GM21529 (cell line): ENCODE results near the gene MRPS15.
"Not testable (repeated sequence)": the region's sequence is repeated elsewhere in the genome, so short reads cannot be mapped to it uniquely, and the experiment has no call there.

Experiments
- ATAC-seq: cut with Tn5 transposase; IDR thresholded peaks from one replicate; pipeline ENCODE4 v1.9.1; 2021; ENCODE audit not compliant: unreplicated experiment

The MRPS15 gene

DNA sequence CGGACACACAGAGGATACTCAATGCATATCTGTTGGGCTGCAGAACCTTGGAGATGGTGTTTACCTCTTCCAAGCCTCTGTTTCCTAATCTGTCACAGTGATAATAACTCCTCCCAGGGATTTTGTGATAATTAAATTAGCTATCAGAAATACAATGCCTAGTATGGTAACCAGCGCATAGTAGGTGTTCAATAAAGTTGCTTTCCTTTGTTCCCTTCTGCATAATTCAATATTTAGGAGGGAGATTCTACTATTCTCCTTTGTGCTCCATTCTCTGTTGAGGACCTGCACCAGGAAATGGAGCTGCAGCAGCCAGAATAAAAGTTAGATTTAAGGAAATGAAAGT lies 21.9 kb upstream of the MRPS15 start:
- ATAC-seq: no peak

- ATAC-seq: no peak
Observed at GRCh38 chr1:36484099-36484498, 19.9 kb upstream of the MRPS15 start.

GRCh38 chr1:36482724-36483388 lies 18.7 kb upstream of the MRPS15 start, which contains the start of gene CSF3R:
Gene CSF3R, minus strand, starts transcription at chr1:36482913. Its CDS starts 3,417 bp downstream, at chr1:36479496.
- ATAC-seq: no peak

DNA sequence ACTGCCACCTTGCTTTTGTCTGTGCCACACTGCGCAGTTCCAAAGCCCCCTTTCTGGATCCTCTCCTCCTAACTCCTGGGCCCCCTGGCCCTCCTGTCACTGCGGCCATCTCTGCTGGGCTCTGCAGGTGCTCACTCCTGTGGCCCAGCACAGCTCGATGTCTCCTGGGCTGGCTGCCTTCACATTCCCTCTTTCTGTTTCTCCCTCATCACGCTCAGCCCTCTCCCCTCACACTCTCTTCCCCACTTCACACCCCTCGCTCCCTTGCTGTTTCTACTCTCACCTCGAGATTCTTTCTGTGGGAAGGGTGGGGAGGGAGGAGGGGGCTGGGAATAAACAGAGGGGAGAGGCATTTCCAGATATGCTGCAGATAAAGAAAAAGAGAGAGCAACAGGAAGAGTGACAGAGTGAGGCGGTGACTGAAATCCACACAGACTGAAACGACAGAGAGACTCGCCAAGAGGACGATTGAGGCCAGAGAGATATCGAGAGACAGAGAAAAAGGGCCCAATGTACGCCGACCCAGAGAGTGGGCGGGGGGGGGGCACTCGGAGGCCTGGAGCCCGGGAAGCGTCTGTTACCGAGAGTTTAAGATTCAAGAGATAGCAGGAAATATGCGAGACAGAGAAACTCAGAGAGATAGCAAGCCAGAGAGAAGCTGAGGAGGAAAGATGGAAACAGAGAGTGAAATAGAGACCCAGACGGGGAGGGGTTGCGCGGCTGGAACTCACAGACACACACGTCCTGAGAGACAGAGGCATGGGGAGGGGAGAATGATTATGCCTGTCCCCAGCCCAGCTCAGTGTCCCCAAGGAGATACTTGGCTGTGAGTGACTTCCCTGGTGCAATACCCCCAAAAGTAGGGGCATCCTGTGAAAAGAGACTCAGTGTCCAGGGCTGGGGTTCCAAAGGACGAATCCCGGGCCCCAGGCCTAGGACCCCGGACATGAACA lies 17.9 kb upstream of the MRPS15 start:
- ATAC-seq: no peak

DNA sequence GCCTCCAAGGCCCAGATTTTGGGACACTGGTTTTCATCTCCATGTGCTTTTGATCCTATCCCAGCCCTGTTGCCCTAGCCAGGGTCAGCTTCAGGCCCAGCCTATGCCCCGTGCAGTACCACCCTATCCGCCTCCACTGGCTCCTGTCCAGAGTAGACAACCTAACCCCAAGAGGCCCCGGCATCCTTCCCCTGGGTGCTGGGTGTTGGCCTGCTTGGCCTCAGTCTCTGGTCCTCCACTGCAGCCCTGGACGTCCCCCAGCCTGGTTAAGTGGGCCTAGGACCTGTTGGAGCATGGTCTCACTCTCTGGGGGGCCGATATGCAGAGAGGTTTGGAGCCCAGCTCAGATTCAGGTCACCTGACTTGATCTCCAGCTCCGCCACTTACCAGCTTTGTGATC lies 16.9 kb upstream of the MRPS15 start:
- no peak for ATAC-seq

DNA sequence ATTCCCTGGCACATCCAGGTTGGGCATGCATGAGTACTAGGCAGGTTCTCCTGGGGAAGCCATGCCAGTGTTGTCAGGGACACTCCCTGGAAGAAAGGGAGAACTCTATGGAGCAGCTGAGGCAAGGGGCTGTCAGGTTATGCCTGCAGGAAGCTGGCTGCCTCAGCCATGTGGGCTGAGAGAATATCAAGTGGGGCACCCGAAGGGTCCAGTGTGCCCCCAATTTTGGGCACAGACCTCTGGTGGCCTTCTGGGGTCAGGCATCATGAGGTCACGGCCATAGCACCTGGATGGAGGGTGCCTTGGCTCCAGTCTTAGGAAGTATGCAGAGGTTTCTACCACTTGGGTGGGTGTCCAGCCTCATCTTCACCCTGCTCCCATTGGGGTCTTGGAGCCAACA lies 16.0 kb upstream of the MRPS15 start:
- no peak for ATAC-seq

DNA sequence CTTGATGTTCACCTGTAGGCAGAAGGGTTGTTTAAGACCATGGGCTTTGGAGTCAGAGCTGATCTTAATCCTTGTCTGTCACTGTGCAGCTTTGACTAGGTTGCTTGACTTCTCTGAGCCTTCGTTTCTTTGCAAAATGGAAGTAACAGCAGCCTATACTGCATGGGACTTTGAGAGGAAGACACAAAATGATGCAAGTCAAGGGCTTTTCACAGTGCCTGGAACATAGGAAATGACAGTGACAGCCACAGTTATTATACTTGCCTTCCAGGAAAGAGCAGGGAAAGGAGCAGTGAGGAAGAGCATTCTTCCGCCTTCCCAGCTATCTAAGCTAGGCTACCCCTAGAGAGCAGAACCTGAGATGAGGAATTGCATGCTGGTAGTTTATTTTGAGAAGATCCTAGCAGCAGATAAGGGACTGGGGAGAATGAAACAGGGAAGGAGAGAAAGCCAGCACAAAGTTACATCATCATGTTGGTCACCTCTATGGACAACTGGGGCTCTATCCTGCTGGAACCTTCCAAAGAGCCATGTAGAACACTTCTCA lies 15.4 kb upstream of the MRPS15 start:
- ATAC-seq: no peak

DNA sequence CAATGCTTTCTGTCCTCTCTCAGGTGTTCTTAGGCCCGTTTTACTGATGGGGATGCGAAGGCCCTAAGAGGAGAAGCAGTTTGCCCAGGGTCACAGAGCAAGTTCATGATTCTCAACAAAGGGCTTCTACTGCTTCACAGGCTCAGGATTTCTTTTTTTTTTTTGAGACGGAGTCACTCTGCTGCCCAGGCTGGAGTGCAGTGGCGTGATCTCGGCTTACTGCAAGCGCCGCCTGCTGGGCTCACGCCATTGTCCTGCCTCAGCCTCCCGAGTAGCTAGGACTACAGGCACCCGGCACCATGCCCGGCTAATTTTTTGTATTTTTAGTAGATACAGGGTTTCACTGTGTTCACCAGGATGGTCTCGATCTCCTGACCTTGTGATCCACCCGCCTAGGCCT lies 13.4 kb upstream of the MRPS15 start:
- ATAC-seq: not testable (repeated sequence)

GRCh38 chr1:36476945-36477344 lies 12.8 kb upstream of the MRPS15 start:
- no peak for ATAC-seq

- ATAC-seq: no peak
Observed at GRCh38 chr1:36475910-36476604, 11.9 kb upstream of the MRPS15 start.

DNA sequence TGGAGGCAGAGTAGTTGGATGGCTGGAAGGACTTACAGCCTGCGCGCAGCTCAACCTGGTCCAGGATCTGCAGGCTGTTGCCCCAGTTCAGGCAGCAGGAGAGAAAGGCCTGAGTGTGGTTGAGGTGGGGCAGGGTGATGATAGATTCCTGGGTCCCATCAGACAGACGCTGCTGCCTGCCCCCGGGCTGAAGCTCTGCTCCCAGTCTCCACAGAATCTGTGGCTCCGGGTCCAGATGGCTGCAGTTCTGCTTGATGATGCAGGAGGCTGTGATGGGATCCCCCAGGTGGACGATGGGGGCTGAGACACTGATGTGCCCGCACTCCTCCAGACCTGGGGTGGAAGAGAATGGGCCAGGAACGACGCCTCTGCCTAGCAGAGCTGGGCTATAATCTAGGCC lies 11.2 kb upstream of the MRPS15 start:
- ATAC-seq: no peak

DNA sequence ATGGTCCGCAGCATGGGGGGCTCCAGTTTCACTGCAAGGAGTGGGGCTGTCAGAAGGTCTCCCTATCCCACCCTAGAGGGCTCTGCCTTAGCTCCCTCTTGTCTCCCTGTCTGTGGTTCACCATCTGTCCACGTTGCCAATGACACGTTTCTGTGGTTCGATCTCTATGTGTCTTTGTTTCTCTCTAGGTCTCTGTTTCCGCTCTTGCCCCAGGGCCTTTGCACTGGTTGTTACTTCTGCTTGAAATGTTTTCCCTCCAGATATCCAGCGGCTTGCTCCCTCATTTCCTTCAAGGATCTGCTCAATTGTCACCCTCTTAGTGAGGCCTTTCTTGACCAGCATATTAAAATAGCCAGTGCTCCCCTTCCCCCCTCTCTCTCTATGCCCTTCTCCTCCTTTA lies 8.5 kb upstream of the MRPS15 start:
- ATAC-seq: no peak

DNA sequence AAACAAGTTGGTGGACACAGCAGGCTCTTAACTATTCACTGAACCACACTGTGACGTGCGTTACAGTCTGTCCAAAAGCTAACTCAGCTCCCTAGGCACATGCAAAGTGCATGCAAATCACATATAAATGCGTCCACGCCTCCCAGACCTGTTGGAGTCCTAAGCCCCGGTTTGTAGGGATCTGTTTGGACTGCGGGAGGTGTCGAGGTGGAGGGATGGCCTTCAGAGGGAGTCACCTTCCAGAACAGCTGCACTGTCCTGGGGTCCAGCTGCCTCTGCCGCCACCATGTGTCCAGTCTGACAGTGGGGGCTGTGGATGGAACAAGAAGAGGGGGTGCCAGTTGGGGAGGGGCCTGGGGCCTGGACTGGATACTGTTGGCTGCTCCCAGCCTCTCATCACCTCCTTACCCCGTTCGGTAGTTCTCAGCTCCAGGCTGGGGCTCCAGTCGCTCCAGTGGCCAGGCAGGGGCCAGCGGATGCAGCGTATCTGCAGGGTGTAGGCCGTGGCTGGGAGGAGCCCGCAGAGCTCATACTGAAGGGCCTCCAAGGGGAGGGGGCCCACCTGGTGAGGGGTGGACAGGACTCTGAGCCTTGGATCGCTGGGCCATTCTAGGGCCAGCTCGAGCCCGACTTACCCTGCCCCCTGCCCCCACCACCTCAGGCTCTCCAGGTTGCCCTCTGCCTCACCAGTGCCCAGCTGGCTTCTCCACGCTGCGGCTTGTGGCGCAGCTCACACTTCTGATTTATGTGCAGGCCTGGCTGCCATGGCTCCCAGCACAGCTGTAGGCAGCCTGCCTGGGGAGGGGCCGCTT lies 7.9 kb upstream of the MRPS15 start:
- ATAC-seq: no peak

DNA sequence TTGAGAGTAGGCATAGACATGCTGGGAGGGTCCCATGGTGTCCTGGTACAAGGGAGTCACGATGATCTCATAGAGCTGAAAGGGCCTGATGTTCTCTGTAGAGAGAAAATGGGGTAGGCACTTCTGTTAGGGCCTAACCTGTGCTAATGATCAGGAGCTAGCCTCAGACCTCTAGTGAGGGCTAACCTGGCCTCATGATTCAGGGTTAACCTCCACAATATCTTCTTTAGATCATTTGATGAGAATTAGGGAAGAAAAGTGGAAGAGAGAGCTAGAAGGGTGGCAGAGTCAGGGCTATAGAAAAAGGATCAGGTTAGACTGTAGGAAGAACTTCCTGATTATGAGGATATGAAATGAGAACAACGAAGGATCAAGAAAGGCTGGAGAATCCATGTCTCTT lies 5.0 kb upstream of the MRPS15 start:
- ATAC-seq: no peak

- no peak for ATAC-seq
Observed at GRCh38 chr1:36467700-36468455, 3.7 kb upstream of the MRPS15 start.

- no peak for ATAC-seq
Observed at GRCh38 chr1:36467027-36467410, 2.8 kb upstream of the MRPS15 start.

GRCh38 chr1:36466370-36467026 lies 2.3 kb upstream of the MRPS15 start:
- ATAC-seq: no peak

DNA sequence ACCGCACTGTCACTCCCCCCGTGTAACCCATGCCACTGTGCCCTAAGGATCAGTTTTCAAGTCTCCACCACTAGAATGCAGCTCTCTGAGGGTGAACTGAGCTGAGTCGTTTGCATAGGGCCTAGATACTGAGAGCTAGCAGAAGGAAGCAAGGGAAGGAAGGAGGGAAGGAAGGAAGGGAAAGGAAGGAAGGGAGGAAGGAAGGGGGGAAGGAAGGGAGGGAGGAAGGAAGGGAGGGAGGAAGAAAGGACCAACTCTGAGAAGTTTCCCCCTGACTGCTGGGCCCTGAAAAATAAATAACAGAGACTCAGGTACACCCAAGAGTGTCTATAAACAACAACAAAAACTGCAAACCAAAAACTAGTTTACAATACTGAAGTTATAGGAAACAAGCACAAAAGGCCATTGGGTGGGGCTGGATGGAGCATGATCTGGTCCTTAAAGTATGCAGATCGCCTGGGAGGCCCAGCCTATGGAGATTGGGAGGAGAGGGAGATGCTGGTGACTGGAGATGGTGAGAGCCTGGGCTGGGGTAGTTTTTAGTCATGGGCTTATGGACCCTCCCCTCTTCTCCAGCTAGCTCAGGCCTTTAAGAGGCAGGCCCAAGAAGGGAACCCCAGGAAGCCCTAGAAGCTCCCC lies 1.7 kb upstream of the MRPS15 start:
- ATAC-seq: no peak
